Activated T-cell treated with anti-CD3 and anti-CD28 coated beads, Interleukin-2, amount 50 U/mL, for 24 hours (primary cell): ENCODE results near the gene TEX2.
"Not testable (repeated sequence)": the region's sequence is repeated elsewhere in the genome, so short reads cannot be mapped to it uniquely, and the experiment has no call there.

Experiments
- DNase-seq: peaks from one replicate; pipeline ENCODE4 v3.0.0-alpha.2; 2020
- H3K27ac Mint-ChIP-seq: 2 replicates; pipeline ENCODE4 v1.8.0; 2020; ENCODE audit warnings: mild to moderate bottlenecking, mixed read lengths
- H3K27me3 Mint-ChIP-seq: 2 replicates; pipeline ENCODE4 v1.8.0; 2020; ENCODE audit warnings: mixed read lengths
- H3K36me3 Mint-ChIP-seq: 2 replicates; pipeline ENCODE4 v1.8.0; 2020; ENCODE audit warnings: low read depth, mixed read lengths
- H3K4me1 Mint-ChIP-seq: 2 replicates; pipeline ENCODE4 v1.8.0; 2020; ENCODE audit warnings: low read depth, mixed read lengths
- H3K4me3 Mint-ChIP-seq: 2 replicates; pipeline ENCODE4 v1.8.0; 2020; ENCODE audit warnings: mild to moderate bottlenecking, moderate library complexity, mixed read lengths
- H3K9me3 Mint-ChIP-seq: 2 replicates; pipeline ENCODE4 v1.8.0; 2020; ENCODE audit warnings: mixed read lengths

The TEX2 gene

DNA sequence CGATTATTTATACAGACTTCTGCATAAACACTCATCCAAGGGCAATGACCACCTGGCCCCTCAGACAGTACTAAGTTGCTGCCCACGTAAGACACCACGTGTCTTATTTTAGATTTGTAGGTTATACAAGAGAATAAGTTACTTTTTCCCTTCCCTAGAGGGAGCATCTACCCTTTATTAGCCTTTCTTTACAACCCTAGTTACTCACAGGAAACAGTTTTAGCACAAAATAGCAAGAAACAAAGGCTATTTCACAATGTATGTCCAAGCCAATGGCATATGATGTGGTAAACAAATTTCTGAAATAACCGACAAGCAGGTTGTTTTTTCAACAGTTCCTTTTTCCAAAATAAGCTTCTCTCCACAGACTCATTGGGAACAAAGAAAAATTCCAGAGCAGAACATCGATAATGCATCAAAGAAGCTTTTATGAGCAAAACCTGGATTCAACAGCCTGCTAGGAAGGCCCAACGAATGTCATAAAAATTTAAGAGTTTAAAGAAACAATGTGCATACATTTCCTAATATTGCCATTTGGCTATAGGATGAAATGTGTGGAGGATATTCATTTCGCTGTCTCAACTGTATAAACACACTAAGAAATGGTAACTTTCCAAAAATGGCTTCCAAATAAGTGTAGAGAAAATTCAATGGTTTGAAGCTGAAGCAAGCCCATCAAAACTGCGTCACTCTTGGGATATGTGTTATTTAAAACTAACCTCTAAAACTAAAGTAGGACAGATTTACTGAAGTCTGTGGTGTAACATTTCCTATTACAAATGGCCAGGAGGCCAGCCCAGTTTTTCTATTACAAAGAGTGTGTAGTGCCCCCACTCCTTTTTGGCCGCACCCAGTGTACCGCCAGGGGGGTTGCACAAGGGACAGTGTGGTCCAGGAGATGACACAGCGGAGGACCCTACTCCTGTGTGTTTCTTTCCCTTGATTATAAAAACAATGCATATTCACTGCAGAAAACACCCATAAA is 82.7 kb downstream of the TEX2 start:
- H3K36me3 Mint-ChIP-seq = peaks cover 53% of the 10 kb centered on the region
- peaks cover 14% of the 10 kb centered on the region for H3K4me1 Mint-ChIP-seq
- no peak for DNase-seq
- H3K27me3 Mint-ChIP-seq = no peaks in the 10 kb centered on the region
- H3K27ac Mint-ChIP-seq = no peak overlapping the region
- H3K9me3 Mint-ChIP-seq = peaks cover 2% of the 10 kb centered on the region
- H3K4me3 Mint-ChIP-seq = no peak overlapping the region

GRCh38 chr17:64179024-64179423 is 84.0 kb downstream of the TEX2 start:
- not testable (repeated sequence) for H3K4me1 Mint-ChIP-seq, H3K27me3 Mint-ChIP-seq, H3K9me3 Mint-ChIP-seq, H3K27ac Mint-ChIP-seq, H3K4me3 Mint-ChIP-seq, DNase-seq
- peaks cover 60% of the 10 kb centered on the region for H3K36me3 Mint-ChIP-seq

DNA sequence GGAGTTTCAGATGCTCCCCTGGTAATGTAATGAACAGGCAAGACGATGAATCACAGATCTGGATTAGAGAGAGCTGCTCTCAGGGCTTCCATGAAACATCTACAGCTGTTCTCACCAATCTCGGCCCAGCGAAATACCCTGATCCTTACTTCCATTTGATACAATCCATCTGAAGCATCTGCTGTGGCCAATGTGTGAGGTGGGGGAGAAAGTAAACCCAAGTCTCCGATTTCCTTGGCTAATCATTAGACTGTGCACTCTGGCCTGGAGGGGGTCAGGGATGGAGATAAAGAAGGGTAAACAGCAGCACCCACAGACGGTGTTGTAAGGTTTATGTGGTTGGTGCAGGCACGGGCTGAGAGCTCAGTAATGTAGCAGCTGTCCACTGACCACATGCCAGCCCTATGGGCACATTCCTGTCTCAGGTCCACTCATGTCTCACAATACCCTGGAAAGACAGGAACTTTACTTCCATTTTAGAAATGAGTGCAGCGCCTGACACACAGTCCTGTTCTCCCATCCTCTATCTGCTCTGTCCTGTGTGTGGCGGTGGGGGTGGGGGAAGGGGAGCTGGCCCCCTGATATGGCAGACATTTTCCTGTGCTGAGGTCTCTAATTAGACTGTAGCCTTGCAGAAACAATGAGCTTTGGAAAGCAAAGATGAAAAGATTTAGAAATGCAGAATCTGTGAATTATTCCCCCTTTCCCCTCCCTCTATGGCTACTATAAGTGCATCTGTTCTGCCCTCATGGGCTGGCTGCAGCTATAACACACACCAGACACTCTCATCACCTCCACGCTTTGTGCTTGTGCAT is 84.8 kb downstream of the TEX2 start:
- Mint-ChIP-seq H3K27ac (no peak overlapping the region), H3K36me3 (peaks cover 65% of the 10 kb centered on the region), H3K4me3 (no peak overlapping the region), H3K9me3 (peaks cover 2% of the 10 kb centered on the region), H3K27me3 (no peaks in the 10 kb centered on the region), H3K4me1 (no peaks in the 10 kb centered on the region)
- DNase-seq = peak; percentile 2

- Mint-ChIP-seq H3K4me3 (no peak overlapping the region), H3K27me3 (no peaks in the 10 kb centered on the region), H3K36me3 (peaks cover 65% of the 10 kb centered on the region), H3K9me3 (peaks cover 2% of the 10 kb centered on the region), H3K4me1 (no peaks in the 10 kb centered on the region), H3K27ac (no peak overlapping the region)
- DNase-seq = no peak
Measured at GRCh38 chr17:64177311-64178010, 85.6 kb downstream of the TEX2 start.

- no peaks in the 10 kb centered on the region for H3K27me3 Mint-ChIP-seq
- H3K27ac Mint-ChIP-seq = no peak overlapping the region
- no peak for DNase-seq
- H3K4me3 Mint-ChIP-seq = no peak overlapping the region
- peaks cover 68% of the 10 kb centered on the region for H3K36me3 Mint-ChIP-seq
- no peaks in the 10 kb centered on the region for H3K4me1 Mint-ChIP-seq
- H3K9me3 Mint-ChIP-seq = peaks cover 2% of the 10 kb centered on the region
Measured at GRCh38 chr17:64176556-64176955, 86.5 kb downstream of the TEX2 start.

DNA sequence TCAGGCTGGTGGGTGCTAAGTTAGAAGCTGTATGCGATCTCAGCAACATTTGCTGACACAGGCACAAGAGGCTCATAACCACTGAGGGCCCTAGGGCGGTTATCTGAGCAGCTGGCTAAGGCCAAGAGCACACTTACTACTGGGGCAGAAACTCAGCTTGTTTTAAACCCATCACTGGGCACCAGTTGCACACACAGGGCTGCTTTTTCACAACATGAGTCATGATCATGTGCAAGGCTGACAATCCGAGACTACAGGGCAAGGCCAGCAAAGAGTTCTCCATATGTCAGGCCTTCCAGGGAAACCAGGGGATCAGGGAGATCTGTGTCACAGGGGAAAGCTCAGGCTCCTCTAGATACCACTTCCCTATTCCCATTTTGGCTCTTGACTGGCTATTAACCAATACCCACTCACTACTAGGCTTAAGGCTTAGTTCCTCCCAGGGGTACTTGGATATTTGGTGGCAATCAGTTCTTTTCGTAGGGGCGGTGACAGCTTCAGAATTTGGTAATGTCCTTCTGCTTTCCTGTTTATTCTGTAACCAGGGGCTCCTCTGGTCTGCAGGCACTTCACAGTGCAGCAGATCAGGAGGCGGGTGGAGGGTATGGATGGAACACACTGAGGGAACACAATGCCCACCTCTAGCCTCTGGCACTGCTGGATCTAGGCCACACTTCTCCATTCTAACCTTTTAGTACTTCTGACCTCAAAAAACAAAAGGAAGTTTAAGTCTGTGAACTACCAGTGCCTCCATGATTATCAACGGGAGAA is 88.2 kb downstream of the TEX2 start:
- Mint-ChIP-seq H3K27me3 (no peaks in the 10 kb centered on the region), H3K27ac (no peak overlapping the region), H3K36me3 (peaks cover 75% of the 10 kb centered on the region), H3K4me1 (no peaks in the 10 kb centered on the region), H3K4me3 (no peak overlapping the region), H3K9me3 (peaks cover 2% of the 10 kb centered on the region)
- peak; percentile 11 for DNase-seq

- Mint-ChIP-seq H3K36me3 (peaks cover 73% of the 10 kb centered on the region), H3K4me1 (no peaks in the 10 kb centered on the region), H3K27me3 (no peaks in the 10 kb centered on the region), H3K9me3 (no peaks in the 10 kb centered on the region), H3K27ac (no peak overlapping the region), H3K4me3 (no peak overlapping the region)
- no peak for DNase-seq
Measured at GRCh38 chr17:64173646-64174045, 89.4 kb downstream of the TEX2 start.

GRCh38 chr17:64172510-64172909 is 90.5 kb downstream of the TEX2 start:
- peaks cover 77% of the 10 kb centered on the region for H3K36me3 Mint-ChIP-seq
- H3K27me3 Mint-ChIP-seq = no peaks in the 10 kb centered on the region
- no peaks in the 10 kb centered on the region for H3K9me3 Mint-ChIP-seq
- H3K27ac Mint-ChIP-seq = no peak overlapping the region
- H3K4me1 Mint-ChIP-seq = no peaks in the 10 kb centered on the region
- DNase-seq = peak; percentile 5
- no peak overlapping the region for H3K4me3 Mint-ChIP-seq

- Mint-ChIP-seq H3K36me3 (peaks cover 77% of the 10 kb centered on the region), H3K27me3 (no peaks in the 10 kb centered on the region), H3K4me3 (no peak overlapping the region), H3K27ac (no peak overlapping the region), H3K9me3 (no peaks in the 10 kb centered on the region), H3K4me1 (no peaks in the 10 kb centered on the region)
- no peak for DNase-seq
Measured at GRCh38 chr17:64171041-64171440, 92.0 kb downstream of the TEX2 start.

DNA sequence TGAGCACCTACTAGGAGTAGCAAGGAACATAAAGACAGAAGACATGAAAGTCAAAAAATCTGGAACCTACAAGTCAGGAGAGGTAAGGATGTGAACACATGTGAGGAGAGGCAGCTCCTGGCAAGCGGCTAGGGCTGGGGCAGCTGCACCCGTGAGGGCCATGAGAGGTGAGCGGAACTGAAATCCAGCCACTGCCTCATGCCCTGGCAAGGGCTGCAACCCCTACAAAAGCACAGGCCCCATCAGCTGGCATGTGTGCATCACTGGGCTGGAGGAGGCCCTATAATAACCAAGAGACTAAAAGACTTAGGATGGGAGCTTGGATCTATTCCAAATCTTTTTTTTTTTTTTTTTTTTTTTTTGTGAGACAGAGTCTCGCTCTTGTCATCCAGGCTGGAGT is 92.8 kb downstream of the TEX2 start:
- Mint-ChIP-seq H3K27ac (no peak overlapping the region), H3K27me3 (no peaks in the 10 kb centered on the region), H3K4me3 (no peak overlapping the region), H3K9me3 (no peaks in the 10 kb centered on the region), H3K36me3 (peaks cover 79% of the 10 kb centered on the region), H3K4me1 (no peaks in the 10 kb centered on the region)
- peak; percentile 16 for DNase-seq

DNA sequence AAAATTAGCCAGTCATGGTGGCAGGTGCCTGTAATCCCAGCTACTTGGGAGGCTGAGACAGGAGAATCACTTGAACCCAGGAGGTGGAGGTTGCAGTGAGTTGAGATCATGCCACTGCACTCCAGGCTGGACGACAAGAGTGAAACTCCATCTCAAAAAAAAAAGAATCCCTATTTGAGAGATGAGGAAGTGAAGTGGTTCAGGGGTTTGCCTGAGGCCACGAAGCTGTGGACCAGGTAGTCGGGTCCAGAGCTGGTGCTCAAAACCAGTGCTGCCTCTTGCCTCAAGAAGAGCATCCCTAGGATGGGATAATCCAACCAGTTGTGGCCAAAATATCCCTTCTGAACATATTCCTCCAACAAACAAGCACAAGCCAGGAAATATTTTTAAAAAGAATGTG is 95.4 kb downstream of the TEX2 start:
- not testable (repeated sequence) for H3K9me3 Mint-ChIP-seq, H3K27ac Mint-ChIP-seq, H3K4me1 Mint-ChIP-seq, H3K4me3 Mint-ChIP-seq, DNase-seq, H3K27me3 Mint-ChIP-seq
- H3K36me3 Mint-ChIP-seq = peaks cover 80% of the 10 kb centered on the region

- Mint-ChIP-seq H3K27me3 (no peaks in the 10 kb centered on the region), H3K9me3 (no peaks in the 10 kb centered on the region), H3K27ac (peak overlapping the region; percentile 66), H3K4me3 (no peak overlapping the region), H3K4me1 (no peaks in the 10 kb centered on the region), H3K36me3 (peaks cover 76% of the 10 kb centered on the region)
- DNase-seq = peak; percentile 7
Measured at GRCh38 chr17:64166876-64167275, 96.2 kb downstream of the TEX2 start.

- peak; percentile 7 for DNase-seq
- Mint-ChIP-seq H3K27me3 (no peaks in the 10 kb centered on the region), H3K27ac (no peak overlapping the region), H3K36me3 (peaks cover 71% of the 10 kb centered on the region), H3K4me3 (no peak overlapping the region), H3K4me1 (no peaks in the 10 kb centered on the region), H3K9me3 (no peaks in the 10 kb centered on the region)
Measured at GRCh38 chr17:64165347-64165746, 97.7 kb downstream of the TEX2 start.
